KBM-7 (cell line): ENCODE results near the gene SHISA6.

Experiments used
- DNase-seq: peaks from one replicate; pipeline ENCODE4 v3.0.0-alpha.2; 2015
- in situ Hi-C: fragments of 300-500 bp; cut with MboI; formaldehyde crosslinking; loops from 2 replicates; pipeline ENCODE4 v1.14.3; 2020; ENCODE audit warnings: low sequenced_read_pairs, low pct_unique_long_range_greater_than_20kb, mixed read lengths

SHISA6 gene

GRCh38 chr17:11330826-11331225 is 89.8 kb downstream of the SHISA6 start:
- in situ Hi-C loops: no loop called here
- DNase-seq: no peak

GRCh38 chr17:11331547-11332513 is 90.8 kb downstream of the SHISA6 start:
- in situ Hi-C loops: no loop called here
- no peak for DNase-seq

- in situ Hi-C loops: no loop called here
- no peak for DNase-seq
Measured at GRCh38 chr17:11332706-11333105, 91.7 kb downstream of the SHISA6 start.

- in situ Hi-C loops: no loop called here
- no peak for DNase-seq
Measured at GRCh38 chr17:11334493-11334892, 93.5 kb downstream of the SHISA6 start.

- in situ Hi-C loops: no loop called here
- no peak for DNase-seq
Measured at GRCh38 chr17:11336290-11336689, 95.3 kb downstream of the SHISA6 start.

GRCh38 chr17:11340803-11341202 is 99.8 kb downstream of the SHISA6 start:
- in situ Hi-C loops: no loop called here

GRCh38 chr17:11342138-11342537 is 101.1 kb downstream of the SHISA6 start:
- DNase-seq: no peak
- in situ Hi-C loops: no loop called here

More at GRCh38 chr17:11340803-11341202, 99.8 kb downstream of the SHISA6 start:
- no peak for DNase-seq

GRCh38 chr17:11349106-11349505 is 108.1 kb downstream of the SHISA6 start:
- in situ Hi-C loops: no loop called here

GRCh38 chr17:11351479-11351878 is 110.5 kb downstream of the SHISA6 start:
- in situ Hi-C loops: no loop called here
- no peak for DNase-seq

More at GRCh38 chr17:11349106-11349505, 108.1 kb downstream of the SHISA6 start:
- DNase-seq: no peak

GRCh38 chr17:11353601-11354000 is 112.6 kb downstream of the SHISA6 start:
- in situ Hi-C loops: no loop called here
- DNase-seq: no peak

- DNase-seq: no peak
- in situ Hi-C loops: no loop called here
Measured at GRCh38 chr17:11356371-11356770, 115.4 kb downstream of the SHISA6 start.

GRCh38 chr17:11363565-11364117 is 122.6 kb downstream of the SHISA6 start:
- no peak for DNase-seq
- in situ Hi-C loops: no loop called here

- in situ Hi-C loops: no loop called here
- DNase-seq: no peak
Measured at GRCh38 chr17:11366272-11366850, 125.3 kb downstream of the SHISA6 start.

GRCh38 chr17:11369575-11369974 is 128.6 kb downstream of the SHISA6 start:
- in situ Hi-C loops: no loop called here
- DNase-seq: no peak

- in situ Hi-C loops: no loop called here
- no peak for DNase-seq
Measured at GRCh38 chr17:11372692-11373091, 131.7 kb downstream of the SHISA6 start.

GRCh38 chr17:11378506-11378905 is 137.5 kb downstream of the SHISA6 start:
- no peak for DNase-seq
- in situ Hi-C loops: no loop called here

- no peak for DNase-seq
- in situ Hi-C loops: no loop called here
Measured at GRCh38 chr17:11380761-11381160, 139.7 kb downstream of the SHISA6 start.

GRCh38 chr17:11383157-11383556 is 142.1 kb downstream of the SHISA6 start:
- in situ Hi-C loops: no loop called here

GRCh38 chr17:11384131-11384530 is 143.1 kb downstream of the SHISA6 start:
- in situ Hi-C loops: no loop called here
- no peak for DNase-seq

More at GRCh38 chr17:11383157-11383556, 142.1 kb downstream of the SHISA6 start:
- no peak for DNase-seq

- DNase-seq: no peak
- in situ Hi-C loops: no loop called here
Measured at GRCh38 chr17:11387610-11388009, 146.6 kb downstream of the SHISA6 start.
